Liver (tissue), 2 donors: Measurements from ENCODE around the gene ACTRT2.

Experiments used
- CTCF ChIP-seq: fragments of 150-350 bp; IDR thresholded peaks from 2 replicates; pipeline ENCODE4 v1.5.1; 2017; ENCODE audit warnings: improper control_type of control experiment, low read depth, low read length; ENCODE audit not compliant: missing input control
- YY1 ChIP-seq: IDR thresholded peaks from 2 replicates; pipeline ENCODE4 v1.6.1; 2016; ENCODE audit warnings: antibody characterized with exemption, mild to moderate bottlenecking
- donor health status: healthy.

GRCh38 chr1:3052501-3052900 is 31.2 kb downstream of the ACTRT2 start:
- TF ChIP-seq CTCF = no peak
- TF ChIP-seq YY1 = no peak
